GM18951 (cell line): Measurements from ENCODE around the gene PRKCD.

Experiments
- POLR2A ChIP-seq: IDR thresholded peaks from 4 replicates; pipeline ENCODE4 v1.6.1; 2011; ENCODE audit warnings: mild to moderate bottlenecking; ENCODE audit not compliant: insufficient read length, insufficient read depth; ENCODE audit errors: extremely low read depth
- in situ Hi-C: fragments of 300-500 bp; cut with MboI; formaldehyde crosslinking; loops from one replicate; pipeline ENCODE4 v1.12.0; 2022; ENCODE audit warnings: low sequenced_read_pairs, mixed read lengths, inconsistent platforms; ENCODE audit not compliant: unreplicated experiment

The PRKCD gene

GRCh38 chr3:53196575-53197407, 35.8 kb downstream of the PRKCD start:
- no peak for TF ChIP-seq POLR2A
- in situ Hi-C loops = no loop called here

GRCh38 chr3:53198256-53198977, 37.4 kb downstream of the PRKCD start:
- in situ Hi-C loops = no loop called here

GRCh38 chr3:53198996-53199395, 38.0 kb downstream of the PRKCD start:
- in situ Hi-C loops = no loop called here

More at GRCh38 chr3:53198256-53198977, 37.4 kb downstream of the PRKCD start:
- TF ChIP-seq POLR2A = no peak

GRCh38 chr3:53199834-53200233, 38.8 kb downstream of the PRKCD start:
- in situ Hi-C loops = no loop called here
- no peak for TF ChIP-seq POLR2A

More at GRCh38 chr3:53198996-53199395, 38.0 kb downstream of the PRKCD start:
- TF ChIP-seq POLR2A = no peak

GRCh38 chr3:53200501-53201498, 39.8 kb downstream of the PRKCD start:
- no peak for TF ChIP-seq POLR2A
- in situ Hi-C loops = no loop called here

- TF ChIP-seq POLR2A = no peak
- in situ Hi-C loops = no loop called here
Observed at GRCh38 chr3:53202331-53203015, 41.5 kb downstream of the PRKCD start.

GRCh38 chr3:53211706-53212702, 51.0 kb downstream of the PRKCD start:
- no peak for TF ChIP-seq POLR2A
- in situ Hi-C loops = no loop called here

- no peak for TF ChIP-seq POLR2A
- in situ Hi-C loops = no loop called here
Observed at GRCh38 chr3:53213276-53213675, 52.3 kb downstream of the PRKCD start.

GRCh38 chr3:53215816-53216215, 54.8 kb downstream of the PRKCD start:
- no peak for TF ChIP-seq POLR2A
- in situ Hi-C loops = no loop called here

- TF ChIP-seq POLR2A = no peak
- in situ Hi-C loops = no loop called here
Observed at GRCh38 chr3:53216723-53217122, 55.7 kb downstream of the PRKCD start.

- no peak for TF ChIP-seq POLR2A
- in situ Hi-C loops = no loop called here
Observed at GRCh38 chr3:53217175-53217574, 56.2 kb downstream of the PRKCD start.
